ENCODE data around the gene AKT1S1. TPM values are rescaled to one million over a fixed set of nuclear protein-coding genes. Genes with fewer than 3 reads are reported as not detected.

The AKT1S1 gene
- total and polyA plus RNA-seq, 2 of the 13 experiments (the other 11 are each of a cell fraction or from before 2014, with no cell fraction given): 13.5 to 27.8 TPM

- TF ChIP-seq CHCHD3 (CRISPR knock-in tag; IDR thresholded peaks at IDR 0.05) (0 out of 2 replicates have a peak, but pooled peaks have one; percentile 62), ZNF558 (CRISPR knock-in tag; IDR thresholded peaks at IDR 0.05; ENCODE audit: borderline replicate concordance) (no peak), ZNF281 (CRISPR knock-in tag; IDR thresholded peaks at IDR 0.05; ENCODE audit: borderline replicate concordance) (no peak), SALL1 (CRISPR knock-in tag; IDR thresholded peaks at IDR 0.05) (peak; percentile 49), ZNF576 (CRISPR knock-in tag; IDR thresholded peaks at IDR 0.05) (no peak), JARID2 (CRISPR knock-in tag; IDR thresholded peaks at IDR 0.05; ENCODE audit: insufficient replicate concordance) (no peak), PLRG1 (conservative IDR thresholded peaks at IDR 0.05) (no peak), PAF1 (CRISPR knock-in tag; IDR thresholded peaks at IDR 0.05) (no peak; the same call in 1 of the 2 replicates), ZNF232 (CRISPR knock-in tag; IDR thresholded peaks at IDR 0.05; ENCODE audit: borderline replicate concordance) (peak; percentile 62; the same call in 1 of the 2 replicates), POGZ (CRISPR knock-in tag; IDR thresholded peaks at IDR 0.05) (peak; percentile 86), SSRP1 (CRISPR knock-in tag; IDR thresholded peaks at IDR 0.05) (no peak), GLI4 (CRISPR knock-in tag; IDR thresholded peaks at IDR 0.05; ENCODE audit: borderline replicate concordance) (no peak), MAFG (CRISPR knock-in tag; IDR thresholded peaks at IDR 0.05) (no peak), KAT7 (CRISPR knock-in tag; IDR thresholded peaks at IDR 0.05; ENCODE audit: borderline replicate concordance) (peak; percentile 42; the same call in 1 of the 2 replicates), MAZ (IDR thresholded peaks at IDR 0.05; ENCODE audit: borderline replicate concordance, low read depth, low read length) (no peak), MAZ (CRISPR knock-in tag; IDR thresholded peaks at IDR 0.05; ENCODE audit: low read depth) (peak; percentile 85), ZNF460 (CRISPR knock-in tag; IDR thresholded peaks at IDR 0.05; ENCODE audit: borderline replicate concordance) (no peak), HIC2 (CRISPR knock-in tag; IDR thresholded peaks at IDR 0.05; ENCODE audit: low read depth) (no peak), KLF9 (CRISPR knock-in tag; IDR thresholded peaks at IDR 0.05; ENCODE audit: low read depth) (no peak), ZBTB8A (CRISPR knock-in tag; IDR thresholded peaks at IDR 0.05; ENCODE audit: borderline replicate concordance, low read depth) (peak; percentile 94; the same call in 1 of the 2 replicates), TAF15 (IDR thresholded peaks at IDR 0.05; ENCODE audit: low read depth, low read length, poor library complexity, severe bottlenecking) (peak; percentile 66), POLR2AphosphoS5 (IDR thresholded peaks at IDR 0.05; ENCODE audit: low read depth, low read length) (peak; percentile 53; the same call in 1 of the 2 replicates), YEATS2 (CRISPR knock-in tag; IDR thresholded peaks at IDR 0.05; ENCODE audit: borderline replicate concordance) (peak; percentile 70; the same call in 1 of the 2 replicates), ZNF17 (CRISPR knock-in tag; IDR thresholded peaks at IDR 0.05) (no peak), SP1 (IDR thresholded peaks at IDR 0.05) (no peak), SP1 (CRISPR knock-in tag; IDR thresholded peaks at IDR 0.05) (peak; percentile 88), SATB2 (CRISPR knock-in tag; IDR thresholded peaks at IDR 0.05) (no peak), NR1H2 (CRISPR knock-in tag; IDR thresholded peaks at IDR 0.05; ENCODE audit: borderline replicate concordance, low read depth) (0 out of 2 replicates have a peak, but pooled peaks have one; percentile 16)
Observed at GRCh38 chr19:49876422-49877019, 634 bp downstream of the AKT1S1 start (continued).
